Ishikawa (cell line): Measurements from ENCODE around the gene ENOX2.

Source experiments
- CEBPB ChIP-seq: IDR thresholded peaks from 2 replicates; pipeline ENCODE4 v1.6.1; 2012
- CREB1 ChIP-seq: IDR thresholded peaks from 2 replicates; pipeline ENCODE4 v1.6.1; 2012; ENCODE audit warnings: low read depth
- EGR1 ChIP-seq: IDR thresholded peaks from 2 replicates; pipeline ENCODE4 v1.6.1; 2012
- EP300 ChIP-seq: IDR thresholded peaks from 2 replicates; pipeline ENCODE4 v1.6.1; 2012; ENCODE audit warnings: borderline replicate concordance
- FOXM1 ChIP-seq: IDR thresholded peaks from 2 replicates; pipeline ENCODE4 v1.6.1; 2012; ENCODE audit warnings: low read depth, borderline replicate concordance
- NFIC ChIP-seq: IDR thresholded peaks from 2 replicates; pipeline ENCODE4 v1.6.1; 2012
- RAD21 ChIP-seq: IDR thresholded peaks from 2 replicates; pipeline ENCODE4 v1.6.1; 2012; ENCODE audit warnings: low read depth
- TAF1 ChIP-seq: IDR thresholded peaks from 2 replicates; pipeline ENCODE4 v1.6.1; 2012; ENCODE audit warnings: low read depth, mild to moderate bottlenecking
- TCF12 ChIP-seq: IDR thresholded peaks from 2 replicates; pipeline ENCODE4 v1.6.1; 2012; ENCODE audit warnings: low read depth
- TEAD4 ChIP-seq: IDR thresholded peaks from 2 replicates; pipeline ENCODE4 v1.6.1; 2012
- YY1 ChIP-seq: IDR thresholded peaks from 2 replicates; pipeline ENCODE4 v1.6.1; 2012; ENCODE audit warnings: low read depth
- ZBTB7A ChIP-seq: IDR thresholded peaks from 2 replicates; pipeline ENCODE4 v1.6.1; 2012; ENCODE audit warnings: low read depth
- TF ChIP-seq, protein P1 (sequence below): IDR thresholded peaks from 2 replicates; pipeline ENCODE4 v1.6.1; 2012
- TF ChIP-seq, protein P2 (sequence below): IDR thresholded peaks from 2 replicates; pipeline ENCODE4 v1.6.1; 2012; ENCODE audit warnings: low read depth, mild to moderate bottlenecking
- TF ChIP-seq, protein P3 (sequence below): IDR thresholded peaks from 2 replicates; pipeline ENCODE4 v1.6.1; 2012

Gene ENOX2

GRCh38 chrX:130788786-130789581, 114.0 kb downstream of the ENOX2 start:
- no peak for TF ChIP-seq CREB1
- TF ChIP-seq ZBTB7A: no peak
- TF ChIP-seq EGR1: no peak
- TF ChIP-seq FOXM1: no peak

GRCh38 chrX:130786030-130786429, 117.0 kb downstream of the ENOX2 start:
- TF ChIP-seq, protein P1, sequence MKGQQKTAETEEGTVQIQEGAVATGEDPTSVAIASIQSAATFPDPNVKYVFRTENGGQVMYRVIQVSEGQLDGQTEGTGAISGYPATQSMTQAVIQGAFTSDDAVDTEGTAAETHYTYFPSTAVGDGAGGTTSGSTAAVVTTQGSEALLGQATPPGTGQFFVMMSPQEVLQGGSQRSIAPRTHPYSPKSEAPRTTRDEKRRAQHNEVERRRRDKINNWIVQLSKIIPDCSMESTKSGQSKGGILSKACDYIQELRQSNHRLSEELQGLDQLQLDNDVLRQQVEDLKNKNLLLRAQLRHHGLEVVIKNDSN: no peak
- TF ChIP-seq, protein P2, sequence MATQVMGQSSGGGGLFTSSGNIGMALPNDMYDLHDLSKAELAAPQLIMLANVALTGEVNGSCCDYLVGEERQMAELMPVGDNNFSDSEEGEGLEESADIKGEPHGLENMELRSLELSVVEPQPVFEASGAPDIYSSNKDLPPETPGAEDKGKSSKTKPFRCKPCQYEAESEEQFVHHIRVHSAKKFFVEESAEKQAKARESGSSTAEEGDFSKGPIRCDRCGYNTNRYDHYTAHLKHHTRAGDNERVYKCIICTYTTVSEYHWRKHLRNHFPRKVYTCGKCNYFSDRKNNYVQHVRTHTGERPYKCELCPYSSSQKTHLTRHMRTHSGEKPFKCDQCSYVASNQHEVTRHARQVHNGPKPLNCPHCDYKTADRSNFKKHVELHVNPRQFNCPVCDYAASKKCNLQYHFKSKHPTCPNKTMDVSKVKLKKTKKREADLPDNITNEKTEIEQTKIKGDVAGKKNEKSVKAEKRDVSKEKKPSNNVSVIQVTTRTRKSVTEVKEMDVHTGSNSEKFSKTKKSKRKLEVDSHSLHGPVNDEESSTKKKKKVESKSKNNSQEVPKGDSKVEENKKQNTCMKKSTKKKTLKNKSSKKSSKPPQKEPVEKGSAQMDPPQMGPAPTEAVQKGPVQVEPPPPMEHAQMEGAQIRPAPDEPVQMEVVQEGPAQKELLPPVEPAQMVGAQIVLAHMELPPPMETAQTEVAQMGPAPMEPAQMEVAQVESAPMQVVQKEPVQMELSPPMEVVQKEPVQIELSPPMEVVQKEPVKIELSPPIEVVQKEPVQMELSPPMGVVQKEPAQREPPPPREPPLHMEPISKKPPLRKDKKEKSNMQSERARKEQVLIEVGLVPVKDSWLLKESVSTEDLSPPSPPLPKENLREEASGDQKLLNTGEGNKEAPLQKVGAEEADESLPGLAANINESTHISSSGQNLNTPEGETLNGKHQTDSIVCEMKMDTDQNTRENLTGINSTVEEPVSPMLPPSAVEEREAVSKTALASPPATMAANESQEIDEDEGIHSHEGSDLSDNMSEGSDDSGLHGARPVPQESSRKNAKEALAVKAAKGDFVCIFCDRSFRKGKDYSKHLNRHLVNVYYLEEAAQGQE: no peak
- TF ChIP-seq RAD21 (no peak), ZBTB7A (no peak), TCF12 (no peak), EP300 (no peak), CEBPB (no peak), YY1 (no peak), TAF1 (no peak), CREB1 (no peak), FOXM1 (no peak), EGR1 (no peak), NFIC (no peak), TEAD4 (no peak)
- TF ChIP-seq, protein P3, sequence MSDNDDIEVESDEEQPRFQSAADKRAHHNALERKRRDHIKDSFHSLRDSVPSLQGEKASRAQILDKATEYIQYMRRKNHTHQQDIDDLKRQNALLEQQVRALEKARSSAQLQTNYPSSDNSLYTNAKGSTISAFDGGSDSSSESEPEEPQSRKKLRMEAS: no peak

DNA sequence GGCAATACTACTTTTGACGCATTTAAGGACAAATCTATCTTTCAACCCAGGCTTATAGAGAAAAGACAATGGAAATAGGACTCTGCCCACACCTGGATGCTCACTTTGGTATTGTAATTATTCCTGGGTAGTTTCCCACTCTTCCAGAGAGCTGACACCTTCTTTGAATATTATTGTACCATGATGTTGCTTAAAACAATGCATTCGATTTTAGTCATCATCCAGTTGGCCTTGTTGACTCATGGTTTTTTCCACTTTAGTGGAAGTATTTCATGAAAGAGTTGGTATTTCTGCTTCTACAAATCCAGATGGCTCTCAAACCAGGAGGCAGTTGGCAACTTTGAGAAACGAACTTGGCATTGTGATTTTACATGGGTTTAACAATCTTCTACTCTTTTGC, 124.2 kb downstream of the ENOX2 start:
- TF ChIP-seq, protein P2: no peak
- TF ChIP-seq ZBTB7A: no peak
- TF ChIP-seq NFIC: no peak
- TF ChIP-seq, protein P3: no peak
- TF ChIP-seq EP300: no peak
- TF ChIP-seq CREB1: no peak
- no peak for TF ChIP-seq EGR1
- no peak for TF ChIP-seq FOXM1
- no peak for TF ChIP-seq RAD21
- no peak for TF ChIP-seq CEBPB
- TF ChIP-seq, protein P1: no peak
- no peak for TF ChIP-seq YY1

DNA sequence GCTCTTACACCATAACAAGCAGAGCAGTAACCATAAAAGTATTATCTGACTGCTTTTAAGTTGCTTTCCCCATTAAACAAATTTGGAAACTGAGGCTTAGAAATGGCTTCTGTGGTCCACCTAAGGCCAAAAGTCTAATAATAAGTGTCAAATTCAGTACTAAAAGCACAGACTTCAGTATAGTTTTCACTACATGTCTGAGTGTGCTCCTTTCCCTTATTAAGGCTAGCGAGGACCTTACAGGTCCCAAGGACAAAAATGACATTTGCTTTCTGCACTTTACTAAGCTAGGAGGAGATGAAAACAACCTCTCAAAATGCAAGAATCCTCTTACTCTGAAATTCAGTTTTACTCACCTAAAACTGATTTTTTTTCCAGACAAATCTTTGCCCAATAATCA, 127.2 kb downstream of the ENOX2 start:
- TF ChIP-seq NFIC: no peak

DNA sequence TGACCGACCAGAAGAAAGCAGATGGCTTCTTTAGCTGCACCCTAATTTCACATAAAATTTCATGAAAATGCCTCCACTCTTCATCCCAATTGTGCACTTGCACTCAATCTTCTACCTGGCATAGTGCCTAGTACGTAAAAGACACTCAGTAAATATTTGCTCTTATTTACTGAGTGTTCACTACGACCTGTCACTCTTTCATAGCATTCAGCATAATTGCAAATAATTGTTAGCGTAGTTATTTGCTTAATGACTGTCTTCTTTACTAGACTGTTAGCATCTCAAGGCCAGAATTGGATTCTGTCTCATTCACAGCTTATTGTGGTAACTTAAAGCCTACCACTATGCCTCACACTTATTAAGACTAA, 130.2 kb downstream of the ENOX2 start:
- no peak for TF ChIP-seq YY1
- no peak for TF ChIP-seq EGR1
- TF ChIP-seq EP300: no peak
- TF ChIP-seq, protein P1: no peak
- TF ChIP-seq TAF1: no peak
- TF ChIP-seq, protein P2: no peak
- TF ChIP-seq FOXM1: no peak
- TF ChIP-seq RAD21: no peak
- no peak for TF ChIP-seq CREB1
- TF ChIP-seq TEAD4: no peak
